Activated naive CD8-positive, alpha-beta T cell treated with anti-CD3 and anti-CD28 coated beads, Interleukin-2, amount 50 U/mL, for 16 hours (primary cell): ENCODE data around the gene POLR2H.
A peak's percentile ranks its signal among the peaks of the same experiment; 100 is the strongest.

Experiments
- DNase-seq: peaks from one replicate; pipeline ENCODE4 v3.0.0-alpha.2; 2020; ENCODE audit warnings: low read depth, low spot score

POLR2H gene

GRCh38 chr3:184352149-184352785, 9.2 kb upstream of the POLR2H start:
- DNase-seq = no peak

DNA sequence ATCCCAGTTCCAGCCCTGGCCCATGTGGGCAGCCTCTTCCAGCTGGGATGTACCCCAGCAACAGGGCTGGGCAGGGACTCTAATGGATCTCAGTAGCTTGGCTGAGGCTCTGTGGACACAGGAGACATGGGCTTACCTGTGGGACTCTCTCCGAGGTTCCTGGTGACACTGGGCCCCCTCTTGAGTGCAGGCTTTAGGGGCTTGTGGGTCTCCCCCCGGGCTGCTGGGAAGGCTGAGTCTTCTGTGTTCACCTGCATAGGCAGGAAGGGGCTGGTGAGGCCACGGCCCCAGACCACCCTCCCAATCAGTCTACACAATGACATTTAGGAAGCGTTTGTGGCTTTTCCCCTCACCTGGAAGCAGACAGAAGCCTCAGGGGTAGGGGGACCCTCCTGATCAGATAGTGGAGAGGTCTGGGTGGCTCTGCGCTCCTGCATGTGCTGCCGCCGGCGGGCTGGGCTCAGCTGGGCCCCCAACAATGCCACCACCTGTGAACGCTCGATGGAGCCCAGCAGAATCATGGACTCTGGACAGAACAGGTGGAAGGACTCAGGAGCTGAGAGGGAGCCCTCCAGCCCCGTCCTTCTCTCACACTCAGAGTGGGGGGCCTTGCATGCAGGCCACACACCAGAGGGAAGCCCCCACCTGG, 8.5 kb upstream of the POLR2H start:
- no peak for DNase-seq

DNA sequence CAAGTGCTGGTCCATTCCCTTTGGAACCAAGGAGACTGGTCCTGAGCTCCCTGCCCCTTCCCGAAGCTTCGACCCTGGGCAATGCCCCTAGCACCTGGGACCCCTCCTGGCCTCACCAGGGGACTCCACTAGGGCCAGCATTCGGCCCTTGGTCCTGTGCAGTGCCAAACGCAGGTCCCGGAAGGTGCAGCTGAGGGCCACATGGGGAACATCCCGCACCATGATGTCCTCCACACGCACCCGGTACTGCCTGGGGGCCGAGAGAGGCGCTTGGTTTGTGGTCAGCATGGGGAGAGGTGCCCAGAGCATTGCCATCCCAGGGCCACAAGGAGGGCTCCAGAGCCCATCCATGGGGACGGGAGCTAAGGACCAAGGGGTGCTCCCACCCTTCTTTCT, 8.0 kb upstream of the POLR2H start:
- no peak for DNase-seq

- peak; percentile 32 for DNase-seq
These were observed 7.3 kb upstream of the POLR2H start for GRCh38 chr3:184354121-184354728.

- DNase-seq = no peak
These were observed 6.8 kb upstream of the POLR2H start for GRCh38 chr3:184354754-184355153.

DNA sequence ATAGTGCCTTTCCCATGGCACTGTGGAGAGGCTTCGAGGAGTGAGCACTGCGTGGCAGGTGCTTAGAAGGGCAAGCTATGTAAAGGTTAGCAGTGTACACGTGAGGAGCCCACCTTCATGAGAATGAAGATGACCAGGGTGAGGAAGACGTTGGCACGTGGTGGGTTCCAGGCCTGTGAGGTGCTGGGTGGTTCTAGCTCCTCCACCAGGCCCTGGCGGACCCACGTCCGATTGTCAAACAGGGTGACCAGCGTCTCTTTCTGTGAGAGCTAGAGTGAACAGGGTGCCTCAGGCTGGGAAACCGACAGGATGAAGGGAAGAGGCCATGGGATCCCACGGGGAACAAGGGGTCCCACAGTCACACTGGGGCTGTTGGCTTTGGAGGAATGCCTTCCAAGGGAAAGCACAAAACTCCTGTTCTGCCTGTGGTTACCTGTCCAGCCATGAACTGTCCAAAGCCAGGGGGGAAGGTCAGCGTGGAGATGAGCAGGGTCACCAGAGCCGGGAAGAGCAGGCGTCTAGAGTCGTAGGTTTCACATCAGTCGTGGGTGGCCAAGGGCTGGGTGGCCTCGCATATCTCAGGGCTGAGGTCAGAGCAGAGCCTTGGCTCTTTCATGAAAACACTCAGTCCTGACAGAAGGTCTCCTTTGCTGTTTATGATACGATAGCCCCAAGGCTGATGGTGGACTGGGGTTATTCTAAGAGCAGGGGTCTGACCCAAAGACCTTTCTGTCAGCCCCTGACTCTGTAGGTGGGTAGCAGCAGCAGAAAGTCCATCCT, 6.1 kb upstream of the POLR2H start:
- no peak for DNase-seq

- DNase-seq = no peak
These were observed 4.0 kb upstream of the POLR2H start for GRCh38 chr3:184357248-184358123.

GRCh38 chr3:184358124-184358767, 3.3 kb upstream of the POLR2H start:
- DNase-seq = no peak

GRCh38 chr3:184358921-184359350, 2.6 kb upstream of the POLR2H start:
- no peak for DNase-seq

- DNase-seq = no peak
These were observed 1.9 kb upstream of the POLR2H start for GRCh38 chr3:184359610-184360009.

- DNase-seq = no peak
These were observed 1.2 kb upstream of the POLR2H start for GRCh38 chr3:184360070-184360928.

DNA sequence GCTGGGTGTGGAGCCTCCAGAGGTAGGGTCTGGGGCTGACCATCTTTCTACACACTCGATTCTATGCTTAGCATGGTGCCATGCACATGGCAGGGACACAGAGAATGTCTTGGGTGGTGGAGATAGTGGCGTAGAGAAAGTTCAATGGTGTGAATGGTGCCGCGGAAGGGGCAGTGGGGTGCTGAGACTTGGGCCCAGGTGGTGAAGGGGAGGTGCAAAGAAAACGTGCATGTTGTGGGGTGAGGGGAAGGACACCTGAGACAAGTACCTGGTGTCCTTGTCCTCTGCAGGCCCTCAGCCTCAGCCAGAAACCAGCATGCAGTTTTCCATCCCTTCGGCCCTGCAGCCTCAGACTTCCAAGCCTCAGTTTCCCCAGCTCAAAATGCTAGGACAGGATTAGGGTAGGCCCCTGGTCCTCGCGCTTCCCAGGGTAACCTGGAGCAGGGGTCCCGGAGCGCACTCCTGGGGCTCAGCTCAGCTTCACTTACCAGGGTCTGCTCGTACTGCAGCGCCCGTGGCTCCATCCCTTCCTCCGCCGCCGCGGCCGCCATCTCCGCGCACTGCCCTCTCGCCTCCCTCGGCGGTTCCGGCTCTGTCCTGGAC, 480 bp upstream of the POLR2H start:
- no peak for DNase-seq

- no peak for DNase-seq
These were observed 590 bp downstream of the POLR2H start for GRCh38 chr3:184361932-184362667.

DNA sequence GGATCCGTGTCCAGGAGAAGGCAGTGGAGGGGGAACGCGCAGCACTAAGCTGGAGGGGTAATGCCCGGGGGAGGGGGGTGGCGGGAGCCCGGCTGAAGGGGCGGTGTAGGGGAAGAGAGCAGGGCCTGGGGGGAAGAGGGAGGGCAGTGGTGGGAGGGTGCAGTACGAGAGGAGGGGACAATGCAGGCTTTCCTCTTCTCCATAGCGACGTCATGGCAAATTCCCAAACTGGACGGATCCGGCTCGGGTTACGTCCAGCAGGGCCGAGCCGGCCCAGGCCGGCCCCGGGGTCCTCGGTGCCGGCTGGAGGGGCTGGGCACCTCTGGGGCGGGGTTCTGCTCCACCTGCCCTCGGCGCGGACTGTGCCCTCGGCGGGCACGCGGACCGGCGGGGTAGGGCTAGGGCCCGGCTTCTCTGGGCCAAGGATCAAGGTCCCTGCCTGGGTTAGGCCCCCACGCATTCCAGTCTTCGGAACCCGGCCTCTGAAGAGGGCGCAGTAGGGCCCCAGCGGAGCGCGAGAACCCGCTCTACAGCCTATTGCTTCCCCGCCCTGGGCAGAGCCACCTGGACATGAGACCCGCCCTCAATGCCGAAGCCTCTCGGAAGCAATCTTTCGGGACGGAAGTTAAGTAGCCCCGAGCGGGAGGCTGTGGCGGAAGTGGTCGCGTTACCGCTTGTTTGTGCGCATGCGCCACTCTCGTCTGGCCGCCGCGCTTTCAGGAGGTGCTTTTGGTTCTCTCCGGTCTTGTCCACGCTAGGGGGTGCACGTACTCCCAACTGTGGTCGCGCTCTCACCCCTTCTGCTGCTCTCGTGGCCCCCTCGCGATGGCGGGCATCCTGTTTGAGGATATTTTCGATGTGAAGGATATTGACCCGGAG, 1.4 kb downstream of the POLR2H start:
- peak; percentile 87 for DNase-seq

GRCh38 chr3:184366619-184367289, 5.2 kb downstream of the POLR2H start:
- no peak for DNase-seq

DNA sequence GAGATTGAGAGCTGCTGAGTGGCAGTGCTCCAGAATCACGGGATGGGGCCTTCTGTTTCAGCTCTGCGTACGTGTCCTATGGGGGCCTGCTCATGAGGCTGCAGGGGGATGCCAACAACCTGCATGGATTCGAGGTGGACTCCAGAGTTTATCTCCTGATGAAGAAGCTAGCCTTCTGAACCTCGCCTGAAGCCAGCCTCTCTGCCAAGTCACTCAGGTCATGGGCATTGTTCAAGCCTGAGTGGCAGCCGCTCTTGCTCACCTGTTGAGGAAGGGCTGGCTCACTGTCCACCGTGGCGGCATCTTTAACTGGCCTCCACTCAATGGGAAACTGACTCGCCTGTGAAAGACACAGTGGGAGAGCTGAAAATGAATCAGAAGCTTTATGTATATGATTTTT, 6.6 kb downstream of the POLR2H start:
- no peak for DNase-seq

DNA sequence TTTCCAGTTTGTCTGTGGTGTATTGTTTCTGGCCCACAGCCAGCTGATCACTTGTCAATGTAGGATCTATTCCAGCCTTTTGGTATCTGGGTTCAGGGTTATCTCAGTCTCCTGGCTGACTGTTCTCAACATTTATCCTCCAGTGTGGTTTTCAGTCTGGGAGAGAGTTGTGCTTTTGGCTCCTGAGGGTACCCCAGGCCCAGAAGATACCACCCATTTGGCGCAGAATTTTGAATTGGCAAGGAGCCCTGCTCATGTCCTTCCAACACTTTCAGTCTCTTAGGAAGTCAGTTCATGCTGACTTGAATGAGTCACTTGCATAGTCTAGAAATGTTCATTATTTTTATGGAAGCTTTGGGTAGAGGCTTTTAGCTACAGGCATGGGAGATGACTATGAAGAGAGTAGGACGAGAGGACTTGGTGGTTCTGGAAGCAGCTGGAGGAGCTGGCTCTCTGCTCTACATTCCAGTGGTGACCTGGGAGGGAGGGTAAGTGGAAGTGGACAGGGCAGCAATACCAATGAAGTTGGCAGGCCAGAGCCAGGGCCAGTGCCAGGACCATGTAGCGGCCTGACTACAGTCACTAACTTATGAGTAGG, 7.2 kb downstream of the POLR2H start:
- DNase-seq = no peak
